GM12864 (cell line): ENCODE results near the gene EIF3K.

ENCODE experiments used
- DNase-seq: peaks from one replicate; pipeline ENCODE4 v3.0.0-alpha.2; 2011; ENCODE audit warnings: low read depth
- H3K4me3 ChIP-seq: 2 replicates; pipeline ENCODE4 v1.5.1; 2011; ENCODE audit warnings: mild to moderate bottlenecking, low read depth, low read length, control low read depth
- TF ChIP-seq, protein P1 (sequence below): IDR thresholded peaks from 2 replicates; pipeline ENCODE4 v1.5.1; 2011; ENCODE audit warnings: low read depth, mild to moderate bottlenecking, moderate library complexity, low read length, control low read depth, inconsistent platforms; ENCODE audit errors: missing control alignments

Gene EIF3K

DNA sequence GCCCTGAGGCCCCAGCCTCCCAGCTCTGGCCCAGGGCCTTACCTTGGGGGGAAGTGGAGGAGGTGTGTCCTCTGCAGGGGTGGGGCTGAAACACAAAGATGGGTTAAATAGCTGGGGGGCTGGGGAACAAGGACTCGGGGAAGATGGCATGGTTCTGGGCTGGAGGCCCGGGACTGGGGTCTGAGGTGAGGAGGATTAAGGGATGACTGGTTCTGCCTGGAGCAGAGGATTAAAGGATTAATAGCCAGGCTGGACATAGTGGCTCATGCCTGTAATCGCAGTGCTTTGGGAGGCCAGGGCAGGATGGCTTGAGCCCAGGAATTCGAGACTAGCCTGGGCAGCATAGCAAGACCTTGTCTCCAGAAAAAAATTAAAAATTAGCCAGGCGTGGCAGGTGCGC, 12.9 kb upstream of the EIF3K start:
- DNase-seq, result no peak
- TF ChIP-seq, protein P1, sequence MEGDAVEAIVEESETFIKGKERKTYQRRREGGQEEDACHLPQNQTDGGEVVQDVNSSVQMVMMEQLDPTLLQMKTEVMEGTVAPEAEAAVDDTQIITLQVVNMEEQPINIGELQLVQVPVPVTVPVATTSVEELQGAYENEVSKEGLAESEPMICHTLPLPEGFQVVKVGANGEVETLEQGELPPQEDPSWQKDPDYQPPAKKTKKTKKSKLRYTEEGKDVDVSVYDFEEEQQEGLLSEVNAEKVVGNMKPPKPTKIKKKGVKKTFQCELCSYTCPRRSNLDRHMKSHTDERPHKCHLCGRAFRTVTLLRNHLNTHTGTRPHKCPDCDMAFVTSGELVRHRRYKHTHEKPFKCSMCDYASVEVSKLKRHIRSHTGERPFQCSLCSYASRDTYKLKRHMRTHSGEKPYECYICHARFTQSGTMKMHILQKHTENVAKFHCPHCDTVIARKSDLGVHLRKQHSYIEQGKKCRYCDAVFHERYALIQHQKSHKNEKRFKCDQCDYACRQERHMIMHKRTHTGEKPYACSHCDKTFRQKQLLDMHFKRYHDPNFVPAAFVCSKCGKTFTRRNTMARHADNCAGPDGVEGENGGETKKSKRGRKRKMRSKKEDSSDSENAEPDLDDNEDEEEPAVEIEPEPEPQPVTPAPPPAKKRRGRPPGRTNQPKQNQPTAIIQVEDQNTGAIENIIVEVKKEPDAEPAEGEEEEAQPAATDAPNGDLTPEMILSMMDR, result no peak
- no peak overlapping the region for H3K4me3 ChIP-seq

- no peak for DNase-seq
- H3K4me3 ChIP-seq, result no peak overlapping the region
- TF ChIP-seq, protein P1, result no peak
These were observed 4.7 kb upstream of the EIF3K start for GRCh38 chr19:38614289-38614688.

GRCh38 chr19:38615007-38615581, 3.9 kb upstream of the EIF3K start:
- no peak for DNase-seq
- TF ChIP-seq, protein P1, result no peak
- peak overlapping the region; percentile 27 for H3K4me3 ChIP-seq

DNA sequence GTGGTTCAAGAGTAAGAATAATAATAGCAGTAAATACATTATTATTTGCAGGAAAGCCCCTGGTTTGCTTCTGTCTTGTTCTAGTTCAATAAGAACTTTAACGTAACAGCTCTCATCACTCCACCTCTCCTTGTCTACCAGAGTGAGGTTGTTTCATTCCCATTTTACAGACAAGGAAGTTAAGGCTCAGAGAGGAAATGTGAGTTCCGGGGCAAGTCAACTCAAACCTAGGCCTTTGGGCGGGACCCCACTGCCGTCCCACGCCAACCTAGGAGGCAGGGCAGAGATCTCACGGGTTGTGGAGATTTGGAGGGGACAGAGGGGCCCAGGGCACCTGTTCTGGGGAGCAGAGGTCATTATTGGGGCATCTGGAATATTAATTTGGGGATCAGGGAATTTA, 2.7 kb upstream of the EIF3K start:
- peak overlapping the region; percentile 85 for H3K4me3 ChIP-seq
- no peak for DNase-seq
- TF ChIP-seq, protein P1, result no peak

DNA sequence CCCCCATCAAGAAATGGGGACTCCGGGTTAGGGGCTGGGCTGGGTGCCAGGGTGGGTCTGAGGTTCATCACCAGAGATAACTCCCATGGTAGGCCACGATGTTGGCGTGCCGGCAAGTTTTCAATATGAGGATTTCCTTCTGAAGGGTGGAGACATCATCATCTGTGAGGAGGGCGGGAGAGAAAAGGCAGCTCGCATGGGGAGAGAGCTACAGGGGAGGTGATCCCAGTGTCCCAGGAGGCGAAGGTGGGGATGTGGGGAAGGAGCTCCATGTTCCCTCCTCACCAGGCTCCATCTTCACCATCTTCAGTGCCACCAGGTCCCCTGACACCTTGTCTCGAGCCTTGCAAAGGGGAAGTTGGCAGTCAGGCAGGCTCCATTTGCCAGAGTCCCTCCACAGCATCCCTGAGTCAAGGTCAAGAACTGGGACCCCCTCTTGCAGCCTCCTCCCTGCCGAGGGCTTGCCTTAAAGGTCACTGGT, 1.7 kb upstream of the EIF3K start:
- DNase-seq, result no peak
- TF ChIP-seq, protein P1, result no peak
- peak overlapping the region; percentile 85 for H3K4me3 ChIP-seq

GRCh38 chr19:38617764-38618589, 1.0 kb upstream of the EIF3K start, which contains the start of gene MAP4K1:
TSS of gene MAP4K1 (minus strand) at chr19:38617953. CDS start at chr19:38617895, 58 bp downstream.
- TF ChIP-seq, protein P1, result no peak
- peak; percentile 86 for DNase-seq
- peak within 1 kb of the TSS; percentile 85 for H3K4me3 ChIP-seq
